IgD-negative memory B cell (primary cell): ENCODE data around the gene AP2S1. TPM values are rescaled to one million over a fixed set of nuclear protein-coding genes. Genes with fewer than 3 reads are reported as not detected.

Source experiments
- polyA plus RNA-seq: library from polyadenylated mRNA; unstranded; fragments of 300-500 nt; fragmentation: Illumina TruSeq; gene quantifications from one replicate; pipeline ENCODE4 v1.2.3, GENCODE V29; 2021

Gene AP2S1
- polyA plus RNA-seq, 1 donor from 2014 or later = 76.8 TPM

Other genes with a start within 250 kb of the AP2S1 start
- gene CALM3, start 249.5 kb downstream of the AP2S1 start, polyA plus RNA-seq = 81.2 TPM
- 0.21 TPM for gene PTGIR, start 225.8 kb downstream of the AP2S1 start, polyA plus RNA-seq
- gene GNG8, start 214.6 kb downstream of the AP2S1 start, polyA plus RNA-seq = not detected
- gene DACT3, start 189.7 kb downstream of the AP2S1 start, polyA plus RNA-seq = not detected
- gene PRKD2, start 133.7 kb downstream of the AP2S1 start, polyA plus RNA-seq = 143 TPM
- gene FKRP, start 104.8 kb downstream of the AP2S1 start, polyA plus RNA-seq = 5.9 TPM
- gene STRN4, start 104.4 kb downstream of the AP2S1 start, polyA plus RNA-seq = 33.3 TPM
- 38.2 TPM for gene SLC1A5, start 62.3 kb downstream of the AP2S1 start, polyA plus RNA-seq
- 4.4 TPM for gene ARHGAP35, start 10.2 kb upstream of the AP2S1 start, polyA plus RNA-seq
- gene NPAS1, start 169.0 kb upstream of the AP2S1 start, polyA plus RNA-seq = 1.0 TPM
- 144 TPM for gene TMEM160, start 197.8 kb upstream of the AP2S1 start, polyA plus RNA-seq